NCI-H345 treated with DMSO at 0.1 percent for 48 hours (cell line): ENCODE measurements around the gene ZCCHC17.

Experiments used
- DNase-seq: peaks from one replicate; lab custom pipeline; 2025; ENCODE audit not compliant: unreplicated experiment; lab: John Stamatoyannopoulos, UW

ZCCHC17 gene

GRCh38 chr1:31389616-31390015, 92.8 kb downstream of the ZCCHC17 start:
- DNase-seq: no peak

GRCh38 chr1:31390071-31390470, 93.2 kb downstream of the ZCCHC17 start:
- no peak for DNase-seq

- DNase-seq: no peak
Measured at GRCh38 chr1:31393463-31393862, 96.6 kb downstream of the ZCCHC17 start.

GRCh38 chr1:31394584-31395193, 97.9 kb downstream of the ZCCHC17 start:
- peak; percentile 85 for DNase-seq

GRCh38 chr1:31396633-31397351, 100.0 kb downstream of the ZCCHC17 start:
- no peak for DNase-seq

- DNase-seq: no peak
Measured at GRCh38 chr1:31397360-31398095, 100.7 kb downstream of the ZCCHC17 start.

- DNase-seq: no peak
Measured at GRCh38 chr1:31398246-31398645, 101.4 kb downstream of the ZCCHC17 start.

- no peak for DNase-seq
Measured at GRCh38 chr1:31399976-31400375, 103.1 kb downstream of the ZCCHC17 start.

- no peak for DNase-seq
Measured at GRCh38 chr1:31400393-31400792, 103.6 kb downstream of the ZCCHC17 start.

- DNase-seq: no peak
Measured at GRCh38 chr1:31401241-31401640, 104.4 kb downstream of the ZCCHC17 start.

GRCh38 chr1:31405578-31406245, 108.9 kb downstream of the ZCCHC17 start:
- DNase-seq: no peak

- no peak for DNase-seq
Measured at GRCh38 chr1:31407029-31407626, 110.3 kb downstream of the ZCCHC17 start.

GRCh38 chr1:31408788-31409318, 112.0 kb downstream of the ZCCHC17 start:
- DNase-seq: no peak

- DNase-seq: no peak
Measured at GRCh38 chr1:31409946-31410858, 113.4 kb downstream of the ZCCHC17 start.

- no peak for DNase-seq
Measured at GRCh38 chr1:31410871-31411270, 114.0 kb downstream of the ZCCHC17 start.

- no peak for DNase-seq
Measured at GRCh38 chr1:31412205-31412604, 115.4 kb downstream of the ZCCHC17 start.

GRCh38 chr1:31412732-31413404, 116.0 kb downstream of the ZCCHC17 start, which contains the start of gene SERINC2:
SERINC2 (plus strand) TSS chr1:31413213; CDS start chr1:31413266, 53 bp downstream.
- DNase-seq: peak; percentile 36

GRCh38 chr1:31413405-31414001, 116.7 kb downstream of the ZCCHC17 start:
- DNase-seq: peak; percentile 25
